GM21529 (cell line): ENCODE measurements around the gene GALNT15.

Source experiments
- ATAC-seq: cut with Tn5 transposase; IDR thresholded peaks from one replicate; pipeline ENCODE4 v1.9.1; 2021; ENCODE audit not compliant: unreplicated experiment

GALNT15 gene

DNA sequence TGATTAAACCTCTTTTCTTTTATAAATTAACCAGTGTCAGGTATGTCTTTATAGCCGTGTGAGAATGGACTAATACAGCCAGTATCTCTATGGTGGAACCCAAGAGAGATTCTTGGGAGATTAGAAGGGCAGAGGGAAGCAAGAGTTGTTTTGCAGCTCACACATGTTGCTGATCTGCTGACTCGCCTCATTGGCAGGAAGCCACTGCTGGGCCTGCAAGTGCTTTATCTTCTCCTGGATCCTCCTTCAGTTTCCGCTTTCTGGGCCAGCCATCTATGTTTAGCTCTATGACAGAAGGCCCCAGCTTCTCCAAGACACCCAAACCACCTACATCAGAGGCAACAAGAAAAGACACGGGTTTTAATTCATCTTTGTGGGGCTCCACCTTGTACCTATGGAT is 23.4 kb upstream of the GALNT15 start:
- ATAC-seq: no peak

DNA sequence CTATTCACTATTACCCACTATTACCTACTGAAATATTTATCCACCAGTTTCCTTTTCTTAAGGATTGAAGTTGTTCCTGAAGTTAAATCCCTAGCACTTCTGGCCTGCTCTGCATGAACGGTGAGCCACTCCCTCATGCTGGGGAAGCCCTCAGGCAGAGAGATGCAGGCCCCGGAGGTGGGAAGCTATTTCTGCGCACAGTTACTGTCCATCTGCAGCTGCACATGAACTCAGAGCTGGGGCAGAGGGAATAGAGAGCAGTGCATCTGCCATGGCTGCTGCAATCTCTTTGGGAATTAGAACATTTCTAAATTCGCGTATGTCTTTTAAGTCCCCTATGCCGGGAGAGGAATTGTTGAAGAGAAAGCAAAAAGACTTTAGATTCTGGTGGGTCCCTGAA is 6.3 kb upstream of the GALNT15 start:
- no peak for ATAC-seq

DNA sequence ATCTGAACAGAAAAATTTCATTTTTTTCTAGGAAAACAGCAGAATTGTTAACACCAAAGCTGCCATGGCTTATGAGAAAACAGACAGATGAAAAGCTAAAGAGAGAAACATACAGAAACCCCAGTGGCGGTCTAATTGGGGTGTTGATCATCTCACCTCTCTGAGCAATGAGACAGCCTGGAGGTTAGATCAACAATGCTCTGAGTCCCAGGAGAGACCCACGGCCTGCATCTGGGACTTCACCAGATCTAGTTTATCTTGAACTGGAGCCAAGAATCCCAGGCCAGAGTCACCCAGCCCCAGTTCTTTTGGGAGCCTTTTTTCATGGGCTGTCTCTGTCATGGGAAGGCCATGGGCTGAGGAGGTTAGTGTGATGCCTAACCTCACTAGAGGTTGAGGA is 3.5 kb upstream of the GALNT15 start:
- ATAC-seq: no peak

DNA sequence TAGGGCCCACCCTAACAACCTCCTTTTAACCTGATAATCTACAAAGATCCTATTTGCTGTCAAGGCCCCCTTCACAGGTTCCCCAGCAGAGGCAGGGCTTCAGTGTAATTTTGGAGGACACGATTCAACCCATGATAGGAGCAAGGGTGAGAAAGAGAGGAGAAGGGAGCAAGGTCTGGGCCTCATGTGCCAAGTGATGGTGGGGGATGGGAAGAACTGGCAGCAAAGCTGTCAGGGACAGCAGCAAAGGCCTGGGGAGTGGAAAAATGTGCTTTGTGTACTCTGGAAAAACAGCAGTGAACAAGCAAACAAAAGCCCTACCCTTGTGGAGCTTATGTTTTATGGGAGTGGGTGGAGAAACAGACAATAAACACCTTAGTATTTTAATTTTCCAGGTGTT is 2.7 kb upstream of the GALNT15 start:
- no peak for ATAC-seq

DNA sequence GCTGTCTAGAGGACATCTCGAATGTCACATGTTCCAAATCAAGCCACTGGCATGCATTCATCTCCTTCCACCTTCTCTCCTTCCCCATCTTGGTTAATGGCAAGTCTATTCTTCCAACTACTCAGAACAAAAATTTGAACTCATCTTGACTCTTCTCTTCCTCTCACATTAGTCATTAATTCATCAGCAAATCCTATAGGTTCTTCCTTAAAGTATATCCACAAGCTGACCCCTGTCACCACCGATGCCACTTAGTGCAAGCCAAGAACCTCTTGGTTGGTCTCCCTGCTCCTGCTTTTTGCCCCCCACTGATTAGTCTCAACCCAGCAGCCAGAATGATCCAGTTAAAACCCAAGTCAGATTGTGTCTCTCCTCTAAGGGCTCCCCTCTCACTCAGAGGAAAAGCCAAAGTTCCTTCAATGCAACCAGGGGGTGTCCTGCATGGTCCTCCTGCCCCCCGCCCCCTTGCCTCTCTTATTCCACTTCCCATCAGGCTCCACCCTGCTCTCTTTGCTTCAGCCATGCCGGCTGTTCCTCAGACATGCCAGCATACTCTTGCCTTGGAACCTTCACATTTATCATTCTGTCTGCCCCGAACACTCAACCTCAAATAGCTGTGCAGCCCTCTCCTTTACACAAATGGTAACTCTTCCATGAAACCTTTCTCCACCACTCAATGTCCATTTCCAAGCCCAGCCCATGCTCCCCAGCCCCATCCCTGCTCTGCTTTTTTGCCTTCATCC is 1.0 kb upstream of the GALNT15 start:
- ATAC-seq: no peak

DNA sequence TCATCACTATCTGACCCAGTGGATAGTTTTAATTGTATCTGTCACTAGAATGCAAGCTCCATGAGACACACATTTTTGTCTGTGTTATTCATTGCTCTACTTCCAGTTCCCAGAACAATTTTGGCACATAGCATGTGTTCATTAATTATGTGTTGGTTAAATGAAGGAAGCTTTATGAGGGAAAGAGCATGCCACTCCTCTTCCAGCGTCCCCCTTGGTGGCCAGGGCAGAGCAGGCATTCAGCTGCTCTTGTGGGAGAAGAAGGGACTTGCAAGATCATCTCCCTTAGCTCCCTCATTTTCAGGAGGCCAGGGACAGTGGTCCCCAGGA is 489 bp upstream of the GALNT15 start:
- no peak for ATAC-seq

DNA sequence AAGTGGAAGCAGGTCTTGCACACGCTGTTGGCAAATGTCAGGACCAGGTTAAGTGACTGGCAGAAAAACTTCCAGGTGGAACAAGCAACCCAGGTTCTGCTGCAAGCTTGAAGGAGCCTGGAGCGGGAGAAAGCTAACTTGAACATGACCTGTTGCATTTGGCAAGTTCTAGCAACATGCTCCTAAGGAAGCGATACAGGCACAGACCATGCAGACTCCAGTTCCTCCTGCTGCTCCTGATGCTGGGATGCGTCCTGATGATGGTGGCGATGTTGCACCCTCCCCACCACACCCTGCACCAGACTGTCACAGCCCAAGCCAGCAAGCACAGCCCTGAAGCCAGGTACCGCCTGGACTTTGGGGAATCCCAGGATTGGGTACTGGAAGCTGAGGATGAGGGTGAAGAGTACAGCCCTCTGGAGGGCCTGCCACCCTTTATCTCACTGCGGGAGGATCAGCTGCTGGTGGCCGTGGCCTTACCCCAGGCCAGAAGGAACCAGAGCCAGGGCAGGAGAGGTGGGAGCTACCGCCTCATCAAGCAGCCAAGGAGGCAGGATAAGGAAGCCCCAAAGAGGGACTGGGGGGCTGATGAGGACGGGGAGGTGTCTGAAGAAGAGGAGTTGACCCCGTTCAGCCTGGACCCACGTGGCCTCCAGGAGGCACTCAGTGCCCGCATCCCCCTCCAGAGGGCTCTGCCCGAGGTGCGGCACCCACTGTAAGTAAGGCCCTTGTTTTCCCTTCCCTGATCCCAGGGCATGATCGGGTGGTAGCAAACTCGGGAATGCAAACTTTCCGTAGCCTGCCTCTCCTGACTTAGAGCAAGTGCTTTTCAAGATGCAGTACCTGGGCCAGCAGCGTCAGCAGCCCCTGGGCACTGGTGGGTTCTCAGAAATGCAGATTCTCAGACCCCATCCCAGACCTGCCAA is 759 bp downstream of the GALNT15 start:
- no peak for ATAC-seq

DNA sequence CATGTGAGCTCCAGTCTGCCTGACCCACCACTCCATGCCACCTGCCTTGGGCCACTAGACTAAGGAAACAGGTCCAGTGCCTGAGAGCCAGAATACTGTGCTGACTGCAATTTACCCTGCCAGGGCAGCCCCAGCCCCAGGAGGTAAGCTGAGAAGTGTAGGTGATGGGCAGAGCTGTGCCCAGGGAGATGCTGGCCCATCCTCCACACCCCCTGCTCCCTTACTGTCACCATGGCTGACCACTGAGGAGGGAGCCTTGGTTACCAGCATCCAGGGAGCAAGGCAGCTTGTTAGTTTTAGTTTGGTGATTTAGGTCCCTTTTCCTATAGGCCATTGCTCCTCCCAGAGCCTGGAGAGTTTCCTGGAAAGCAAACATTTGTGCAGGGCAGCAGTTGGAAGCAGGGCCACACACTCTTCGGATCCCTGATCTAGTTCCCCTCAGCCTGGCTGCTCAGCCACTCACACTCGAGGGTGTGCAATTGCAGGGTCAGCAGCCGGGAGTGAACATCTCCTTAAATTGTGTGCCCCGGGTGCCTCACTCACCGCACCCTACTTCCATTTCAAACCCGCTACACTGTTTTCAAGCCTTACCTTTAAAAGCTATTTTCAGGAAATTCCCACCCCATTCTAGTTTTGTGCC is 2.0 kb downstream of the GALNT15 start:
- ATAC-seq: no peak

DNA sequence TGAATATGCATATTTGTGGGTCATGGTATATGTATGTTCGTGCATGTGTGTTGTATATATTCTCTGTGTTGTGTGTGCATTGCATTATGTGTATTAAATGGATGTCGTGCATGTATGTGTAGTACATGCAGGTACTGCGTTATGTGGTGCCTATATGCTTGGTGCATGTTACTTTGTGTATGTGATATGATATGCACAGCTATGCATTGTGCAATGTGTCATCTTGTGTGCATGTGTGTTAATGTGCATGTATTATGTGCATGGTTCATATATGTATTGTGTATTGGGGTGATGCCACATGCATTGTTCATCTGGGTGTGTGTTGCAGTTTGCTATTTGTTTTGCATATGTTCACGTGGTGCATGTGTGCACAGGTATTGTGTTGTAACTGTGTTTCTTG is 2.9 kb downstream of the GALNT15 start:
- ATAC-seq: no peak

DNA sequence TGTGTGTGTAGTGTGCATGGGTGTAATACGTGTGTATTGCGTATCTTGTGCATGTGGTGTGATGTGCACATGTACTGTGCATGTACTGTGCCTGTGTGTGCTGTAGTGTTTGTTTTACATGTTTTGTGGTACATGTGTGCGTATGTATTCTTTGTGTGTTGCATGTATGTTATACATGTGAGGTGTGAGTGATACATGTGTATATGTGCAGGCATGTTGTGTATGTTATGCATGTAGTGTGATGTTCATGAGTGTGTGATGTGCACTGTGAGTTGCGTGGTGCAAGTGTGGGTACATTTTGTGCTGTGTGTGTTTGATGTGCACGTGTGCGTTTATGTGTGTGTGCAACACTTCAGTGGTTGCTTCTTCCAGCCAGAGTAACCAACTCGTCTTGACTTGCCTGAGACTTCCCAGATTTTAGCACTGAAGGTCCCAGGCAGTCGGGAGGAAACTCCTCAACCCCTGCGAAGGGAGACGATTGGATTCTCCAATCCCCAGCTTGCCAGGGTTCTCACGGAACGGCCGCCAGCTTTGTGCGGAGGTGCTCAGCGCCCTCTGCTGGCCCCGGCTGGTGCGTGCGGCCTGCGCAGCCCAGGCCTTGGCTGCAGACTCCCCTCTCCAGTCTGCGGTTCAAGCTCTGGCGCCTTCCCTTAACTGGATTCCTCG is 3.6 kb downstream of the GALNT15 start:
- ATAC-seq: peak; percentile 80

DNA sequence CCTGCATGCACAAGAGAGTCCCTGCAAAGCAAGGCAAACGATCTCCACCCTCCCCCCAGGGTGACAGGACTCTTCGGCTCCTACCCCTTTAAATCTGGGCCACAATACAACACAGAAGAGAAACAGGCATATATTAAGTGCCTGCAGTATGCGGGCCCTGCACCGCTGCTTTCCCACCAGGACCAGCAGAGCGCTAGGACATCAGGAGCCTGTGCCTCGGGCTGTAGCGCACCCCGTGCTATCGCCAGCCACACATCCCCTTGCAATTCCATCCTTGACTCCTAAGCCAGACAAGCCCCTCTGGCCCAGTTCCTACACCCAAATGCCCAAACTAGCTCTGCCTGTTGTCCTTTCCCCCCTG is 4.1 kb downstream of the GALNT15 start:
- ATAC-seq: no peak

DNA sequence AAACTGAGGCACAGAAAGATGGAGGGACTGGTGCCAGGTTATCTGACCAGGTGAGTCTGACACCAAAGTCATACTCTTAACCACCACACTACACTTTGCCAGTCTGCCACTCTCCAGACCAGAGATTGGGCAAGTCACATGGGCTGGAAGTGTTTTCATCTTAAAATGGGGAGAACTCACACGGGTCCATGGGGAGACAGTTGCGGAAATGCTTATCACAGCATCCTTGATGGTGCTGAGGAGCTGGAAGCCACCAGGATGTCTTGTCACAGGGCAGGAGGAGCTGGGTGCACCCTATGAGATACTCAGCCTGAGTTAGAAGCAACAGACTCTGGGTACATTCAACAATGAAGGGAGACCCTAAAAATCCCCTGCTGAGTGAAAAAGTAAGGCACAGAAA is 4.8 kb downstream of the GALNT15 start:
- ATAC-seq: no peak

DNA sequence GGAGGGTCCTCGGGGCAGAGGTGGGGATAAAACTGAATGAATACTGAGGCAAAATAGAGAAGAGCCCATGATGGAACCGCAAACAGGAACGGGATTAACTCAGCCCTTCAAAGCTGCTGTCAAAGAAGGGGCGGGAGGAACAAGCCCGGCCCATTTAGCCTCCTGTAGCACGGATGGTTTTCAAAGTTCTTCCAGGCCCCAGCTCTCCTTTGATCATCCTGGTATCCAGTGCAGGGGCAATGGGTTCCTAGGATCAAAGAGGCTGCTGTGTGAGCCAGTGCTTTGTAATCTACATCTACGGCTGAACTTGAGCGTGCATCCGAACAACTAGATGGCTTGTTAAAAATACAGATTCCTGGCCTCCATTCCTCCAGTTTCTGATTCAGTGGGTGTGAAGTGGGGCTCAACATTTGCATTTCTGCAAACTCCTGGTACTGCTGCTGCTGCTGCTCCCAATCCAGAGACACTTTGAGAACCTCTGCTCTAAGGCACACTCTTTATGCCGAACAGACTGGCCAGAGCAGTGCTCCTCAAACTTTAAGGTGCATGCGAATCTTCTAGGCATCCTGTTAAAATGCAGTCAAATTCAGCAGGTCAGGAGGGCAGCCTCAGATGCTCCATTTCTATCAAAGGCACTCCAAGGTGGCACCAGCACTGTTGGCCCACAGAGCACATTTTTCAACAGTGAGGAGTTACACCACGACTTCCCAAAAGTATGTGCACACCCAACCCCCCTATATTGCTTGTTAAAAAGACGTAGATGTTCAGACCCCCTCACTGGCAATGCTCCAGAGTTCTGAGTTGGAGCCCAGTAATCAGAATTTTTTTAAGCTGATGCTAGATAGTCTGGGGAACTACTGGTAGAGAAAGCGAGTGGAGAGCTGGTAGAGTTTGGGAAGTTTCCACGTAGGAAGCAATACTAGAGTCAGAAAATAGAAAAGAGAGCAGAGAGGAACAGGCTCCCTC is 5.6 kb downstream of the GALNT15 start:
- ATAC-seq: no peak

DNA sequence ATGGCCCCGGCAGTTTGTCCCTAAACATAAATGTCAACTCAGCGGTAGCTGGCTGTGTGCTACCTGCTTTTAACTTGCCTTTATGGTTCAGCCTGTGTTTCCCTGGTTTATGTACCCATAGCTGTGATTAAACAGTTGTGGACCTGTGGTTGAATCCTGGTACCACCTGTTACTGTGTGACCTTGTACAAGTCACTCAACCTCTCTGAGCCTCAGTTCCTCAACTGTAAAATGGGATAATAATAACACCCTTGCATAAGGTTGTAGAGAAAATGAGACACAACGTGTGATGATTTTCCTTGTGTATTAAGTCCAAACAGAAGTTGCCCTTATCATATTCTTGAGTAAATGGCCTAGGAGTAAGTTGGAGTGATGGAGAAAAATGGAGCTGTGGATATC is 6.3 kb downstream of the GALNT15 start:
- ATAC-seq: no peak

DNA sequence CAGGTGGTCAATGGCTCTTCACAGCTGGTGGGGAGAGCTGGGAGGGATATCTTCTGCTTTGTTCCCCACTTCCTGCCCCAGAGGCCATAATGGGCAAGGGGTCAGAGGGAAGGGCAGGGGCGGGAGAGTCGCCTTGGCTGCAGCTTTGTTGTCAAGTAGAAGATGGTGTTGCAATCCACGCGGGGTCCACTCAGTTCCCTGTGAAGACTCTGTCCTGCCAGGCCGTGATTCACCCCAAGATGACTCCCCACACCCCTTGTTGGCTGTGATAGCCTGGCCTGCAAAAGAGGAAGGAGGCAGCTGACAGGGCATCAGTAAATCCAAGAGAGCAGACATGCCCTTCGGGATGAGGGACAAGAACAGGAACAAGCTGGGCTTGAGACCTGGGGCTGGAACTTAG is 6.9 kb downstream of the GALNT15 start:
- ATAC-seq: no peak

DNA sequence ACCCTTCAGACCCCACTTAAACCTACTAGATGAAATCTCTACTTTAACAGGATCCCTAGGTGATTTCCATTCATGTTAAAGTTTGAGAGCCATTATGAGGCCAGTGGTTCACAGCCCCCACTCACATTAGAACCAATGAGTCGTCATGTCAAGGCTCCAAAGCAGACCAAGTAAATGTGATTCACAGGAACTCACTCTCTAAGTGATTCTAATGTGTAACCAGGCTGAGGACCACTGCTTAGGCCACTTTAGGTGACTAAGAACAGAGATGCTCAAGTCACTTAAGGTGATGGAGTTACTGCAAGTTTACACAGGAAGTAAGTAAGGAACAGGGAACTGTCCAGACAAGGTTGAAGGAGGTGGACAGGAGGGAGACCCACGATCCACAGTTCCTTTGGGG is 7.7 kb downstream of the GALNT15 start:
- ATAC-seq: no peak

DNA sequence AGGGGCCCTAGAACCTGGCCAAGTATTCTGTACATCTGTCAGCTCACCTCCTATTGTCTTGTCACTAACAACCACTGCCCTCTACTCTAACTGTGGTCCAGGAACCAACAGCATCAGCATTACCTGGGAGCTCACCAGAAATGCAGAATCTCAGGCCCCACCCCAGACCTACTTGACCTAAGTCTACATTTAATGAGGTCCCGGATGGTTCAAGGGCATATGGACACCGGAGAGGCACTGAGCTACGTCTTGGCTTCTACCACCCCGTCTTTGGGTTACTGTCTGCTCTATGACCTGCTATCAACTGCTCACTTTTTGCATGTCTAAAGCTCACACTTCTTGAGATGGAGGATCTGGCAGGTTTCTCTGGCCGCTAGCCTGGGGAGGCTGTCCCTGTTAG is 8.1 kb downstream of the GALNT15 start:
- ATAC-seq: no peak

DNA sequence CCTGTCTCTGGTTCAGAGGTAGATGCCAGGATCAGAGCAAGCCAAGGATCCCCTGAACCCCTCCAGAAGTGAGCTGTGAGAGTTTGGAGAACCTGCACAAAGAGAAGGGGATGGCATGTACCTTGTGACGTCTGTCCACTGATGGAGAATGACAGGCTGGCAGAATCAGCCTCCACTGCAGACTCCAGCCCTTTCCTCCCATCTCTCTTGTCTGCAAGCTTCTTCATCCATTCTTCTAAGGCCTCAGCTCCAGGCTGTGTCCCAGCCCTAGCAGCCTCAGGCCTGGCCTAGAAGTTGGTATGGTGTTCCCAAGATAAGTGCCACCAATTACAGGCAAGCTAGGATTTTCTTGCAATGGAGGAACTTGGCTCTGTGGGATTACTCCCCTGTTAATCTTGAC is 8.6 kb downstream of the GALNT15 start:
- ATAC-seq: no peak

DNA sequence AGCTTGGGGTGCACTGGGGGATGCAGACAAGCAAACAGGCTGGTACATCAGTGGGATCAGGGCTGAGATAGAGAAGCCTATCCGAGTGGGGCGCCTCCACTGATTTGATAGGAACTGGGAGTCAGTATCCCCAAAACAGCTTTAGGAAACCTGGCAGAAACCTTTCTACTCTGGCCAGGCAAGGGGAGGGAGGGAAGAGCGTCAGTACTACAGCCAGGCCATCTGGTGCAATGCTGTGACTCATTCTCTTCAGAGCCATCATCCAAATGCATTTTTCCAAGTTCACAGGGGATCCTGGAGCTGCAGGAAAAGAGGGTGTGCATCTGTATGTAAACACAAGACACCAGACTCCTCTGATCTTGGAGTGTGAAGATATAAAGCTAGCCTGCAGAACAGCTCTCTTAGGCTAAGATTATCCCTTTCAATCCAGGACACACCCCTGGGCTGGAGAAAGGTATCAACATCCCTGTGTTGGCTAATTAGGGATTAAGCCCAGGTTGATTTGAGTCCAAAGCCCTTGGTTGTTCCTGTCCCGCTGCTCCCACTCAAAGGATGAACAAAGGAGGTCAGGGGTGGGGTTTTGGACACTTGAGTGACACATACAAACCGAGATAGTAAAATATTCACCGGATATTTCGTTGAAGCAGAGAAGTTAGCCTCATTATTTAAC is 9.3 kb downstream of the GALNT15 start:
- ATAC-seq: no peak

DNA sequence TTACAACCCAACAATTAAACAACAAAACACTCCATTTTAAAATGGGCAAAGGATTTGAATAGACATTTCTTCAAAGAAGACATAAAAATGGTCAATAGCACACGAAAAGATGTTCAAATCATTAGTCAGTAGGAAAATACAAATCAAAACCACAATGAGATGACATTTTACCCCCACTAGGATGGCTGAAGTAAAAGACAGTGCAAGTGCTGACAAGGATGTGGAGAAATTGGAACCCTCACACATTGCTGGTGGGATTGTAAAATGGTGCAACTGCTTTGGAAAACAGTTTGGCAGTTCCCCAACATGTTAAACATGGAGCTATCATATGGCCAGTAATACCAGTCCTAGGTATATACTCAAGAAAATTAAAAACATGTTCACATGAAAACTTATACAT is 11.6 kb downstream of the GALNT15 start:
- no peak for ATAC-seq
